GM19468 (cell line): ENCODE data around the gene SREBF1.

Experiments
- ATAC-seq: cut with Tn5 transposase; IDR thresholded peaks from one replicate; pipeline ENCODE4 v1.9.1; 2021; ENCODE audit warnings: mild to moderate bottlenecking, moderate library complexity, moderate number of reproducible peaks; ENCODE audit not compliant: unreplicated experiment; ENCODE audit errors: extremely low read depth

Gene SREBF1

DNA sequence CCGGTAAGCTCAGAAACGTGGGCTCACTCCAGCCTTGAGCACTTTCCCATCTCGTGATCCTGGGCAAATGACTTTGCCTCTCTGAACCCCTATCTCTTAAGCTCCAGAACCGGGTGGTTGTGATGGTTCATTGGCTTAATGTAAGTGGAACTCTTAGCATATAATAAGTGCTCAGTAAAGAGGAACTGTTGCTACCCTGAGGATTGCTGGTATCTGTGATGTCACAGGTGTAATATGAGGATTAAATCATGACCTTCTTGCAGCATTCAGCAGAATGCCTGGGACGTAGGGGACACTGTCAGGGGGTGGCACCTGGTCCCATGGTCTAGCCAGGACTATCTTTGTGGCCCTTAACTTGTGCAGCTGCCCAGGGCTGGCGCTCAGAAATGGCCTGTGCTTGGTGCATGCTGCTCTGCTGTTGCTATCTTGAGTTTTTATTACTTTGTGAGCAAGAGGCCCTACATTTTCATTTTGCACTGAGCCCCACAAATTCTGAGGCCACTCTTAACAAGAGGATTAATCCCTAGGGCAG, 68.8 kb downstream of the SREBF1 start:
- ATAC-seq, result no peak

GRCh38 chr17:17767154-17767869, 69.5 kb downstream of the SREBF1 start:
- ATAC-seq, result no peak

DNA sequence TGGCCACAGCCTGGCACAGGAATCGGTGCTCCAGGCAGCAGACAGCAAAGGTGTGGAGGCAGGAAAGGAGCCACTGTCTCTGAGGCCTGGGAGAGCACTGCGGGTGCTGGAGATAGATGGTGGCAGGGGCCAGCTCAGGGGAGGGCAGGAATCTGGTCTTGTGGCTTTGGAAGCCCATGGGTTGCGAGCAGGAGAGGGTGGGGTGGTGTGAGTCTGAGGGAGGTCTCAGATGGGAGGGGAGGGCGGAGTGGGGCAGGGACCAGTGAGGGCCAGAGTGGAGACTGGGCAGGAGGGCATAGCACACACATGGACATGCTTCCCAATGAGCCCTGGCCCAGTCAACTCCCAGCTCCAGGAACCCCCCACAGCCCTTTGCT, 70.1 kb downstream of the SREBF1 start:
- ATAC-seq, result no peak

DNA sequence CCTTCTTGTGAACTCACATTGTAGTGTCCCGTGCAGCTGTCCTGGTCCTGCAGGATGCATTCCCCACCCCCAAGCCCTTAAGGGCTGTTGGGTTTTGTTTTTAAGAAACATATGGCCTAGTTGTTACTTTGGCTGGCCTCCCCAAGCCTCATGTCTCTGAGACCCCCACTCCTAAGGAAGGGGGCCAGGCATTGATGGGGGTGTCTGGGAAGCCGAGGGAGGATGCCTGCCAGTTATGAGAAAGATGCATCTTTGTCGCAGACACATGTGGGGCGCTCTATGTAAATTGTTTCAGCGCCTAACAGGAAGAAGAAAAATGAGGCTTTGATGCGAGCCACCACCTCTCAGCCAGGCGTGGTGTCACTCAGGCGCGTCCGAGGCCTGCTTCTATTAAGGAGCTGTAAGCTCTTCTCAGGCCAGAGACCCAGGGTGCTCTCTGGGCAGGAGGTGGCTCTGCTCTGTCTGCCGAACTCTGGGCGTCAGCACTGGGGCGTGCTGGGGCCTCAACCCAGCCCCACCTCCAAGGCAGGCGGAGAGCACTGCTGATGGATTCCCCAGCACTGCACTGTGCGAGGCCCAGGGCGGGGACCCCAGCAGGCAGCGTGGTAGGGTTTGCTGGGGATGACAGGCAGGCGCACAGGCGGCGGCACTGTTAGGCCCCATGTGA, 70.6 kb downstream of the SREBF1 start:
- ATAC-seq, result peak; percentile 48

DNA sequence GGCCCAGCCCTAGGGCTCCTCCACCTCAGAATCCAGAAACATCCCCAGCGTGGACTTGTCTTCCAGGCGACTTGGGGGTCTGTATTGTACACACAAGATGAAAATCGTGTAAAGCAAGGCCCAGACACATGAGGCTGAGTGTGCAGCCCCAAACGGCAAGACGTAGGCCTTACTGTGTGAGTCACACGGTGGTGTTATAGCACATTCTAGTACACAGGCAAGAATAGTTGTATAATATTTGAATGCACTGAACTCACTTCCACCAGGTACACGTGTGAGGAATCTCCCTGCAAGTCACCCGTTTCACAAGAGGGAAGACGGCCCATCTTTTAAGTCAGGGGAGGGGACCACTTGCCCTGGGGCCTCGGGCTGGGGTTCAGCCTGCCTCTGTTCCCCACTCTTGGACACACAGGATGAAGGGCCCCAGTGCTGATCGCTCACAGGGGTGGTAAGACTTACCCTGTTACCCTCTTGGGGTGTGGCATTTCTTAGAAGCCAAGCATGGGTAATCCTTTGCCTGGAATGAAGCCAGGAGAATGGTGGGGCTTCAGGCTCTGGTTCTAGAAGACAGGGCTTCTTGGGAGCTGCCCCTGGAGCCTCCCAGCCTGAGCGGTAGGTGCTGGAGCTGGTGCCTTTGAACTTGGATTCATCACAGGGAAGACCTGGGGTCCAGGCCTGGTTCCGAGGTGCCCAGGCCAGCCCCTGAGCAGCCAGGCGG, 71.3 kb downstream of the SREBF1 start:
- ATAC-seq, result no peak

DNA sequence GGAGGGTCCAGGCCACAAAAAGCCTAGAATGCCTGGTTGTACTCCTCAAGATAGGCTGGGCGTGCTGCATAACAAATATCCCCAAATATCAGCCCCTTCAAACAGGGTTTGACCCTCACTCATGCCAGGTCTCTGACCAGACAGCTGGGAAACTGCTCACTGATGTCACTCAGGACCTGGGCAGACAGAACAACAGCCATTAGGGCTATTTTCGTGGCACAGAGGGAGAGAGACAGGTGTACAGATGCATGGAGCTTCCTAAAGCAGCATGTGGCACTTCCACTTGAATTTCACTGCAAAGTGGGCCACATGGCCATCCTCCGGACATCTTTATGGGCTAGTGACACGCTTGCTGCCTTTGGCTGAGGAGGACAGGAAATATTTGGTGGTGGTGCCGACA, 73.1 kb downstream of the SREBF1 start:
- ATAC-seq, result no peak

GRCh38 chr17:17763136-17763535, 73.7 kb downstream of the SREBF1 start:
- no peak for ATAC-seq

DNA sequence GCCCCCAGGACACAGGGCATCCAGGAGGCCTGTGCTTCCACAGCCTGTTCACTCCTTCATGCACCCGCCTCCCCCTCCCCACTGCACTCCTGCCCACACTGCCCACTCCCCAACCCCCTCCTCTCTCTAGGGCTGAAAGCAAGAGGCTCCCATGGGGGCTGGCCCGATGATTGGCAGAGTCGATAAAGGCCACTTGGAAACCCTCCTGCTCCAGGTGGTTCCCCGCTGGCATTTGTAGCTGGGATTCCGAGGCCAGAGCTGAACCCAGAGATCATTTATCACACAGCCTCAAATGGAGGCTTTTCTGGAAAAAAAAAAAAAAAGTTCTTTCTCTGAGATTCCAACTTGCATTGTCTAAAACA, 74.1 kb downstream of the SREBF1 start:
- no peak for ATAC-seq
